ENCODE data around the gene FNTB. TPM values are rescaled to one million over a fixed set of nuclear protein-coding genes. Genes with fewer than 3 reads are reported as not detected.

Gene FNTB
- polyA plus RNA-seq, 3 donors: 12.3 to 14.2 (median 14.1) TPM

DNA sequence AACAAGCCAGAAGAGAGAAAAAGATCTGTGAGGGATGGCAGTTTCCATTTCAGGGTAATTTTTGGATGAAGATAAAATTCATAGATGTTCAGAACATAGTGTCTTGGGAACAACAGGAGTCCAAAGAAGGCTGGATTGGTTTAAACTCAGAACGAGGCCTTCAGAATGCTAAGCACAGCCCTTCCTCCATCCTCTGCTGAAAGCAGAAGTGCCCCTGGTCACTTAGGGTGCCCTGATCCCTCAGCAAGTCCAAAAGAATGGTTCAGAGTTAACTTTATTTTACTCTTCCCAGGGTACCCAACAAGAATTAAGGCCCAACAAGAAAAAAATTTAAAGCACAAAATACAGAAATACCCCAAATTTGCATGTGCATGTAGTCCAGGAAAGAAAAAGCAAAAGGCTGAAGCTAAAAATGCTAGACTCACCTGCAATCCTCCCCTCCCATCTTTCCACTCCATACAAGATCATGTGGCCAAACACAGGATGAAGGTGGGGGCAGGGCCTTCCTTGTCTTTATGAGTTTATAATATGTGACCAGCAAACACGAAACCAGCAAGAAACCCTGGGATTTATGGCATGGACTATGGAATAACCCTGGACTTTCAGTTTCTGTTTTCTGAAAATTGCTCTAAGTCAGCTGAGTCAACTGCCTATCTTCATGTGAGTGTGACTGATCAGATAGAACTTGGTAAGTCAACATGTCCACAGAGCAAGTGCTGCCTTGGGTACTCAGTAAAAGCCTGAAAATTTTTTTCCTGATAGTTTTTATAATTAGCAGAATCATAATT, 94.5 kb downstream of the FNTB start:
- H3K4me1 Mint-ChIP-seq: peaks cover 69% of the 10 kb centered on the region
- peaks cover 67% of the 10 kb centered on the region for H4K20me1 ChIP-seq (ENCODE audit: insufficient read depth, low read length)
- H3K27me3 ChIP-seq (ENCODE audit: control insufficient read depth in 2 of 2, insufficient read depth in 2 of 2, low read length in 2 of 2): no peaks in the 10 kb centered on the region
- WGBS (ENCODE audit: insufficient coverage): 36% methylated on average over 2 of the region's 2 CpGs
- H2AFZ ChIP-seq (ENCODE audit: insufficient read depth, low read depth, low read length, poor library complexity, severe bottlenecking): no peak overlapping the region
- H3K27ac Mint-ChIP-seq: peak overlapping the region; percentile 43 to 93 (median 85)
- H3K36me3 Mint-ChIP-seq: peaks cover 71 to 73% of the 10 kb centered on the region in 2 donors
- H3K36me3 ChIP-seq (replicated peaks in 1 of 2; ENCODE audit: control insufficient read depth in 1 of 2, insufficient read depth in 2 of 2, low read length in 2 of 2): peaks cover 53 to 72% of the 10 kb centered on the region in 2 donors
- peaks cover 92% of the 10 kb centered on the region for H3K79me2 ChIP-seq (ENCODE audit: insufficient read depth, low read length)
- H3K9me3 ChIP-seq (replicated peaks in 1 of 2; ENCODE audit: control insufficient read depth in 1 of 2, insufficient read depth in 1 of 2, low read length in 2 of 2): no peaks in the 10 kb centered on the region
- no peak overlapping the region for H3K9ac ChIP-seq (ENCODE audit: insufficient read depth, low read length, poor library complexity, severe bottlenecking)
- intact Hi-C loops (cut with micrococcal nuclease): no loop called here
- peak overlapping the region; percentile 9 to 68 for H3K4me3 Mint-ChIP-seq
- H3K9me3 Mint-ChIP-seq: peaks cover 0 to 3% (median under 1%) of the 10 kb centered on the region in 7 donors
- peak overlapping the region; percentile 41 for H3K4me2 ChIP-seq (replicated peaks; ENCODE audit: extremely low read depth, low read length, poor library complexity, severe bottlenecking)
- TF ChIP-seq, protein P1, sequence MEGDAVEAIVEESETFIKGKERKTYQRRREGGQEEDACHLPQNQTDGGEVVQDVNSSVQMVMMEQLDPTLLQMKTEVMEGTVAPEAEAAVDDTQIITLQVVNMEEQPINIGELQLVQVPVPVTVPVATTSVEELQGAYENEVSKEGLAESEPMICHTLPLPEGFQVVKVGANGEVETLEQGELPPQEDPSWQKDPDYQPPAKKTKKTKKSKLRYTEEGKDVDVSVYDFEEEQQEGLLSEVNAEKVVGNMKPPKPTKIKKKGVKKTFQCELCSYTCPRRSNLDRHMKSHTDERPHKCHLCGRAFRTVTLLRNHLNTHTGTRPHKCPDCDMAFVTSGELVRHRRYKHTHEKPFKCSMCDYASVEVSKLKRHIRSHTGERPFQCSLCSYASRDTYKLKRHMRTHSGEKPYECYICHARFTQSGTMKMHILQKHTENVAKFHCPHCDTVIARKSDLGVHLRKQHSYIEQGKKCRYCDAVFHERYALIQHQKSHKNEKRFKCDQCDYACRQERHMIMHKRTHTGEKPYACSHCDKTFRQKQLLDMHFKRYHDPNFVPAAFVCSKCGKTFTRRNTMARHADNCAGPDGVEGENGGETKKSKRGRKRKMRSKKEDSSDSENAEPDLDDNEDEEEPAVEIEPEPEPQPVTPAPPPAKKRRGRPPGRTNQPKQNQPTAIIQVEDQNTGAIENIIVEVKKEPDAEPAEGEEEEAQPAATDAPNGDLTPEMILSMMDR (IDR thresholded peaks at IDR 0.05): no peak
- H3K4me3 ChIP-seq (replicated peaks in 1 of 3; ENCODE audit: low read depth in 2 of 3, low read length in 3 of 3): peak overlapping the region in 1 of 3 experiments; percentile 50
- H3K27ac ChIP-seq (ENCODE audit: low read depth in 1 of 2, low read length in 2 of 2): peak overlapping the region; percentile 42 to 79
- H3K27me3 Mint-ChIP-seq (ENCODE audit: low read depth in 3 of 3): no peaks in the 10 kb centered on the region
- peak in 2 of 3 donors; percentile 27 to 37 for DNase-seq
- H3K4me1 ChIP-seq (ENCODE audit: control insufficient read depth in 1 of 2, insufficient read depth in 2 of 2, low read length in 2 of 2): peaks cover 45 to 70% of the 10 kb centered on the region in 2 donors

DNA sequence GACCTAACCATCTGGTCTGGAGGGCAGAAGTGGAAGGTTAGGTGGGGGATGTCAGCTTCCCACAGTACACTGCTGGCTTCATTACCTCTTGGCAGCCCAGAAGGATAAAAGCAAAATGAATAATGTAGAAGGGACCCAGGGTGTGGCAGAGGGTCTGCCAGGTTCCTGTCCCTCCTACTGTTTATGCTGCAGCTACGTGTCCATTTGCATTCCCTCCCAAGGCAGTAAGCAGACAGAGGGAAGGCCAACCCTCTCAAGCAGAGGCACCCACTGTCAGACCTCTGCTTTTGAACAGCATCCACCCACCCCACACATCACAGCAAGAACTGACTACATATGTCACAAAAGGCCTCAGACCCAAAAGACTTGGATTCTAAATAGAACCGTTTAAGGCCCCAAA, 96.2 kb downstream of the FNTB start:
- Histone ChIP-seq H3K4me1 (ENCODE audit: control insufficient read depth in 1 of 2, insufficient read depth in 2 of 2, low read length in 2 of 2) (peaks cover 45 to 56% of the 10 kb centered on the region in 2 donors), H2AFZ (ENCODE audit: insufficient read depth, low read depth, low read length, poor library complexity, severe bottlenecking) (no peak overlapping the region), H3K9me3 (replicated peaks in 1 of 2; ENCODE audit: control insufficient read depth in 1 of 2, insufficient read depth in 1 of 2, low read length in 2 of 2) (peaks cover 9 to 12% of the 10 kb centered on the region in 2 donors), H3K79me2 (ENCODE audit: insufficient read depth, low read length) (peaks cover 94% of the 10 kb centered on the region), H3K27me3 (ENCODE audit: control insufficient read depth in 2 of 2, insufficient read depth in 2 of 2, low read length in 2 of 2) (no peaks in the 10 kb centered on the region), H3K36me3 (replicated peaks in 1 of 2; ENCODE audit: control insufficient read depth in 1 of 2, insufficient read depth in 2 of 2, low read length in 2 of 2) (peaks cover 51 to 72% of the 10 kb centered on the region in 2 donors), H3K27ac (ENCODE audit: low read depth in 1 of 2, low read length in 2 of 2) (peak overlapping the region in 1 of 2 donors; percentile 79), H4K20me1 (ENCODE audit: insufficient read depth, low read length) (peaks cover 72% of the 10 kb centered on the region), H3K4me2 (replicated peaks; ENCODE audit: extremely low read depth, low read length, poor library complexity, severe bottlenecking) (no peak overlapping the region), H3K4me3 (replicated peaks in 1 of 3; ENCODE audit: low read depth in 2 of 3, low read length in 3 of 3) (no peak overlapping the region), H3K9ac (ENCODE audit: insufficient read depth, low read length, poor library complexity, severe bottlenecking) (no peak overlapping the region)
- no peak for DNase-seq
- Mint-ChIP-seq H3K36me3 (peaks cover 73% of the 10 kb centered on the region in 2 donors), H3K4me1 (peaks cover 65% of the 10 kb centered on the region), H3K9me3 (peaks cover 0 to 15% (median 11%) of the 10 kb centered on the region in 7 donors), H3K27ac (peak overlapping the region in 4 of 7 donors; percentile 55 to 87 (median 66)), H3K4me3 (no peak overlapping the region), H3K27me3 (ENCODE audit: low read depth in 3 of 3) (no peaks in the 10 kb centered on the region)
- 100% methylated on average over 1 of the region's 2 CpGs for WGBS (ENCODE audit: insufficient coverage)
- TF ChIP-seq, protein P1 (IDR thresholded peaks at IDR 0.05): no peak
- intact Hi-C loops (cut with micrococcal nuclease): no loop called here

Measured in CD14-positive monocyte (primary cell).